ENCODE results near the gene PFKP. TPM values are rescaled to one million over a fixed set of nuclear protein-coding genes. Genes with fewer than 3 reads are reported as not detected.

Gene PFKP
- total RNA-seq, 2 experiments from 2014 or later, result 217 to 219 TPM

GRCh38 chr10:3122486-3123205 is 55.3 kb downstream of the PFKP start:
- POLR2A ChIA-PET, result interaction anchor here (1.5 kb wide), 1 partner anchor 28 kb away, joined by 4 read pairs; no protein-coding TSS in a partner anchor
- Mint-ChIP-seq H3K4me3 (no peak overlapping the region), H3K36me3 (ENCODE audit: low read depth) (peaks cover 66% of the 10 kb centered on the region)

DNA sequence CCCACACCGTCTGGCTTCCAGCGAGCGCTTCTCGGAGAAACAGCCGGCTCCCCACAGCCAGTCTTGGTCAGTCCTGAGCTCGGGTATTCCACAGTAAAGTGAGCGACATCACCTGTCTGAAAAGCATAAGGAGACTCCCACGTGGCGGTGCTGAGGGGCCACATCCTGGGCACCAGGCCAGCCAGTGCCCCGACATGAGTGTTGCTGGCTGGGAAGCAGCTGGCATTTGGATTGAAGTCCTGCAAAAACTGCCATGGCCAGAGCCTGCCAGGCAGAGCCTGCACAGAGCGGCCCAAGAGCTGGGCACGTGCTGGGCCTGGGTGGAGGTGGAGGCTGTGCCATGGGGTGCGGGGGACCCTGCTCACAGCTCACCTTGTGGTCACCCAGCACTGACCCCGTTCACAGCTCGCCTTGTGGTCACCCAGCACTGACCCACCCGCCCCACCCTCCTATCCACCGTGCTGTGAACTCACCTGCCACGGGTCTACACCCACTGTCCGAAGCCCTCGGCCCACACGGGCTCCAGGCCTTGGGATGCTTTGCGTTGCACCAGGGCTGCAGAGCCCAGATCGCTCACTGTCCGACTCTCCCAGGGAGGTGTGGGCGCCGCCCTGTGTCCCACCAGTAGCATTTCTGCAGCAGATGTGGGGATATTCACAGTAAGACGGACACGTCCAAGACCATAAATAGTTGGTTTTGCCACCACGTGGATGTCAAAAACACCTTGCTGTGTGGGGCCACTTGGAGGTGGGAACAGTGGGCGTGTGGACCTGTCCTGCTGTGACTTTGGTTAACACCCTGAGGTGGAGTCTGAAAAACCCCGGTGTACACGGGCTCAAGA is 56.4 kb downstream of the PFKP start:
- POLR2A ChIA-PET, result interaction anchor here (1.5 to 2.0 kb wide), 3 partner anchors 10 to 29 kb away, joined by 4 to 9 read pairs (median 5); no protein-coding TSS in a partner anchor
- CTCF ChIA-PET, result no interaction called here
- no peak for DNase-seq
- no peak overlapping the region for H3K27ac Mint-ChIP-seq
- H3K9me3 Mint-ChIP-seq, result no peaks in the 10 kb centered on the region
- H3K36me3 Mint-ChIP-seq (ENCODE audit: low read depth), result peaks cover 67% of the 10 kb centered on the region
- no peaks in the 10 kb centered on the region for H3K4me1 Mint-ChIP-seq (ENCODE audit: low read depth)
- intact Hi-C loops (cut with micrococcal nuclease), result no loop called here
- TF ChIP-seq CTCF (IDR thresholded peaks at IDR 0.05), result no peak
- H3K27me3 Mint-ChIP-seq, result no peaks in the 10 kb centered on the region
- H3K4me3 Mint-ChIP-seq, result no peak overlapping the region
- no peak for ATAC-seq

More at GRCh38 chr10:3122486-3123205, 55.3 kb downstream of the PFKP start:
- H3K9me3 Mint-ChIP-seq, result no peaks in the 10 kb centered on the region
- TF ChIP-seq CTCF (IDR thresholded peaks at IDR 0.05), result no peak
- CTCF ChIA-PET, result no interaction called here
- H3K27me3 Mint-ChIP-seq, result no peaks in the 10 kb centered on the region
- DNase-seq (no peak), ATAC-seq (no peak)
- intact Hi-C loops (cut with micrococcal nuclease), result no loop called here
- H3K27ac Mint-ChIP-seq, result no peak overlapping the region
- no peaks in the 10 kb centered on the region for H3K4me1 Mint-ChIP-seq (ENCODE audit: low read depth)

DNA sequence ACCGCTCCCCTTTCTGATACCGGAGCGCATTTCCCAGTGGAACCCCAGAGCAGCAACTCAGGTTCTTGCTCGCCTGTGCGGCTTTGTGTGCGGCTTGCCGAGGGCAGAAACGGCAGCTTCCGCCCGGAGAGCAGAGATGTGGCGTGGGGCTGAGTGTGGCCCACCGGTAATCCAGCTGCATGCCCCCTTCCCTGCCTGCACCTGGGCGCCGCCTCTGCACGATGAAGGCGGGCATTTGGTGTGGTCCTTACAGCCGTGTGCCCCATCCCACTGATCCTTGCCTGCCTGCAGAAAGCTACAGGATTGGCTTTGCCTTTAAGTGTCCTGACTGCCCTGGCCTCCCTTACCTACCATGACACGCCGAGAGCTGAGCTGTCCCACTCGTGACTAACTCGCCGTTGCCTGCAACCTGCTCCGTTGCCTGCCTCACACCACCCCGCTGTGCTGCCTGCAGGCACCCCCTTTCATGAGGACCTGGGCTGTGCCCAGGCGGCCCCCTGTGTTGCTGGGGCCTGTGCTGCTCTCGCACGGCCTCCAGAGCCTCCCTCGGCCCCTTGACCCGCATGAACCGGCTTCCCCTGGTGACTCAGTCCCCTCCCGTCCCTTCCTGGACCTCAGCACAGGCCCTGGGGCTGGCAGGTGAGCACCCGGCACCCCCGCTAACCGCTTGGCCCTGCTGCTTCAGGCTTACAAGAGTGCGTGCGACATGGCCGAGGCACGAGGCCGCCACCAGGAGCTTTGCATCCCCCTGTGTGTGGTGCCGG is 57.2 kb downstream of the PFKP start:
- no peak overlapping the region for H3K4me3 Mint-ChIP-seq
- DNase-seq (no peak), ATAC-seq (no peak)
- intact Hi-C loops (cut with micrococcal nuclease), result no loop called here
- no peak overlapping the region for H3K27ac Mint-ChIP-seq
- no peaks in the 10 kb centered on the region for H3K27me3 Mint-ChIP-seq
- ChIA-PET CTCF (no interaction called here), POLR2A (interaction anchor here (0.7 to 2.0 kb wide), 7 partner anchors 8 to 52 kb away, joined by 3 to 9 read pairs (median 3); no protein-coding TSS in a partner anchor)
- TF ChIP-seq CTCF (IDR thresholded peaks at IDR 0.05), result no peak
- H3K9me3 Mint-ChIP-seq, result no peaks in the 10 kb centered on the region
- H3K36me3 Mint-ChIP-seq (ENCODE audit: low read depth), result peaks cover 68% of the 10 kb centered on the region
- H3K4me1 Mint-ChIP-seq (ENCODE audit: low read depth), result no peaks in the 10 kb centered on the region

DNA sequence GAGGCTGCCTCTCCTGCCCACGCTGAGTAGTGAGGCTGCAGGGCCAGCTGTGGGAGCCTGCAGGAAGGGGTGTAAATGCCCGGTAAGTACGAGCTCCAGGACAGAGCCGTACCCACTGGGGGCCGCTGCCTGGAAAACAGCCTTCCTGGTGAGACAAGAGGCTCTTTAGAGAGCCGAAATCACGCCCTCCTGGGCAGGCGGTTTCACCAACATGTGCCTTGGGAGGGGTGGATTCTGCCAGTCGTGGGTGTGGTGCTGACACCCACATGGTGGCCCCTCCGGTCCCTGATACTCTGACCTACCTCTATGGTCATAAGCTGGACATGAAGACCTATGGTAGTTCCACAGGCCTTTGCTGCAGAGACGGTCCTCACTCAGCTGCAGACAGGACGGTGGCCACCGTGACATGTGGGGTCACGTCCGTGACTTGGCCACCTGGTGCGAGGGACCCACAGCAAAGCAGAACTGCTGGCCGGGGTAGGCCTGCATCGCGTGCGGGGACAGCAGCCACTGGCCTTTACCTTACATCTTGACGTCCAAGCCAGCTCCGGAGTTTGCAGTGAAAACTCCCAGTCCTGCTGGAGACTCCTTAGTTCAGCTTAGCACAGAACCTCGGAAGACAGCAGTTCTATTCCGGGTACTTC is 58.3 kb downstream of the PFKP start:
- no peaks in the 10 kb centered on the region for H3K9me3 Mint-ChIP-seq
- H3K27me3 Mint-ChIP-seq, result no peaks in the 10 kb centered on the region
- ChIA-PET POLR2A (interaction anchor here (0.7 to 2.0 kb wide), 4 partner anchors 9 to 53 kb away, joined by 3 to 9 read pairs (median 3); no protein-coding TSS in a partner anchor), CTCF (no interaction called here)
- DNase-seq (no peak), ATAC-seq (no peak)
- H3K4me1 Mint-ChIP-seq (ENCODE audit: low read depth), result no peaks in the 10 kb centered on the region
- intact Hi-C loops (cut with micrococcal nuclease), result no loop called here
- peaks cover 70% of the 10 kb centered on the region for H3K36me3 Mint-ChIP-seq (ENCODE audit: low read depth)
- no peak for TF ChIP-seq CTCF (IDR thresholded peaks at IDR 0.05)
- H3K27ac Mint-ChIP-seq, result no peak overlapping the region
- H3K4me3 Mint-ChIP-seq, result no peak overlapping the region

Data from activated CD8-positive, alpha-beta T cell treated with anti-CD3 and anti-CD28 coated beads for 36 hours (primary cell).